Small intestine (tissue), 7 donors: ENCODE data around the gene RING1. TPM values are rescaled to one million over a fixed set of nuclear protein-coding genes. Genes with fewer than 3 reads are reported as not detected.

Experiments used
- DNase-seq, 2 donors: peaks; one replicate each; pipeline versions ENCODE4 v3.0.0 to v3.0.0-alpha.2; 2013
- FAIRE-seq: peaks from 2 replicates; lab custom pipeline; 2012; peaks lifted over from hg19 to GRCh38; lab: Jason Lieb, UNC
- H3K27ac ChIP-seq, 3 donors: one replicate each; pipeline ENCODE4 v1.5.1; 2013; ENCODE audit warnings: low read length in 2 of 3, mild to moderate bottlenecking in 2 of 3, control low read depth in 1 of 3, inconsistent platforms in 1 of 3, low read depth in 1 of 3, moderate library complexity in 1 of 3
- H3K27me3 ChIP-seq, 3 donors: one replicate each; pipeline ENCODE4 v1.6.1; 2013; ENCODE audit warnings: low read length in 3 of 3, inconsistent platforms in 1 of 3; ENCODE audit not compliant: control insufficient read depth in 3 of 3, insufficient read depth in 3 of 3
- H3K36me3 ChIP-seq, 3 donors: one replicate each; pipeline ENCODE4 v1.6.1; 2013; ENCODE audit warnings: low read length in 3 of 3, inconsistent platforms in 1 of 3, low read depth in 1 of 3, mild to moderate bottlenecking in 1 of 3, moderate library complexity in 1 of 3; ENCODE audit not compliant: control insufficient read depth in 3 of 3, insufficient read depth in 2 of 3
- H3K4me1 ChIP-seq, 3 donors: one replicate each; pipeline ENCODE4 v1.6.1; 2013; ENCODE audit warnings: low read length in 2 of 3, inconsistent platforms in 1 of 3, low read depth in 1 of 3, mild to moderate bottlenecking in 1 of 3, moderate library complexity in 1 of 3; ENCODE audit not compliant: control insufficient read depth in 3 of 3, insufficient read depth in 2 of 3
- H3K4me3 ChIP-seq, 3 donors: one replicate each; pipeline ENCODE4 v1.5.1; 2013; ENCODE audit warnings: low read length in 3 of 3, control low read depth in 1 of 3, inconsistent platforms in 1 of 3, low read depth in 1 of 3, mild to moderate bottlenecking in 1 of 3, moderate library complexity in 1 of 3
- H3K9me3 ChIP-seq, 2 donors: one replicate each; pipeline ENCODE4 v1.6.1; 2013; ENCODE audit warnings: low read depth in 1 of 2, low read length in 1 of 2; ENCODE audit not compliant: control insufficient read depth in 2 of 2, insufficient read depth in 1 of 2
- WGBS, 3 donors: extraction: QIAGEN DNeasy Blood & Tissue Kit; methylation state at CpG; one replicate each; pipeline ENCODE4 v1.1.7; 2013; 5-methylcytosine and 5-hydroxymethylcytosine counted together
- polyA plus RNA-seq, 4 donors: library from polyadenylated mRNA; stranded (reverse) in 3 of 4; unstranded in 1 of 4; fragments of 200-250 nt in 3 of 4; fragments of 120-200 nt in 1 of 4; gene quantifications; one replicate each; pipeline versions ENCODE4 v1.2.1 to v1.2.3, GENCODE V29; 2013
- donor health status: healthy with polysubstance abuse.
- donor health status: control.
- donor health status: control.
- donor health status: Bipolar disorder and iron deficiency.
- donor health status: healthy.

Gene RING1
- polyA plus RNA-seq, 4 donors: 30.4 to 46.7 (median 41.8) TPM

DNA sequence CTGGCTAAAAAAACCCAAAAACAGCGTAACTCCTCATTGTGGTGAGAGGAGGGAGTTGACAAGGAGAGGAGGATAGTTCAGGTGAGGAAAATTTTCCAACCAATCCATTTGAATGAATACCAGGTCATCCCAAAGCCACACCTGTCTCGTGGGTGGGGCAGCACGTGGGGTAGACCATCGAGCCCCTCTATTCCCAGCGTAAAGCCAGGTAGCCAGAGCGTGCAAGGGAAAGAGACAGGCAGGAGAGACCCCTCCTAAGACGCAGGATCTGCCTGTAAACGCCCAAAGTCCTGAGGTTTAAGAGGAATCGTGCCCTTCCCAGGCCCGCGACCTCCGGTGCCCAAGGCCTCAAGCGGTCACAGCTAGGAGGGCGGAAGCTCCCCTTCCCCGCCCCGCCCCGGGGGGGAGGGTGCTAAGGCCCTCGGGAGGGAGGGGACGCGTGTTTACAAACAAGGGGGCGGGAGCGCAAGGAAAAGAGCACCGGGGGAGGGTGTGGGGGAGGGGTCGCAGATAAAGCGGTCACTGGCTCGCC lies 8.5 kb upstream of the RING1 start:
- FAIRE-seq: no peak
- DNase-seq: peak in 1 of 2 donors; percentile 80
- Histone ChIP-seq H3K27me3 (no peaks in the 10 kb centered on the region), H3K9me3 (no peaks in the 10 kb centered on the region), H3K4me3 (peak overlapping the region; percentile 79 to 96 (median 85)), H3K4me1 (peaks cover 9 to 26% (median 9%) of the 10 kb centered on the region in 3 donors), H3K36me3 (peaks cover 17 to 53% (median 21%) of the 10 kb centered on the region in 3 donors), H3K27ac (peak overlapping the region; percentile 92 to 99 (median 98))
- 0 to 2% (median 1%) methylated on average over 19 to 26 of the region's 26 CpGs for WGBS, 3 donors

DNA sequence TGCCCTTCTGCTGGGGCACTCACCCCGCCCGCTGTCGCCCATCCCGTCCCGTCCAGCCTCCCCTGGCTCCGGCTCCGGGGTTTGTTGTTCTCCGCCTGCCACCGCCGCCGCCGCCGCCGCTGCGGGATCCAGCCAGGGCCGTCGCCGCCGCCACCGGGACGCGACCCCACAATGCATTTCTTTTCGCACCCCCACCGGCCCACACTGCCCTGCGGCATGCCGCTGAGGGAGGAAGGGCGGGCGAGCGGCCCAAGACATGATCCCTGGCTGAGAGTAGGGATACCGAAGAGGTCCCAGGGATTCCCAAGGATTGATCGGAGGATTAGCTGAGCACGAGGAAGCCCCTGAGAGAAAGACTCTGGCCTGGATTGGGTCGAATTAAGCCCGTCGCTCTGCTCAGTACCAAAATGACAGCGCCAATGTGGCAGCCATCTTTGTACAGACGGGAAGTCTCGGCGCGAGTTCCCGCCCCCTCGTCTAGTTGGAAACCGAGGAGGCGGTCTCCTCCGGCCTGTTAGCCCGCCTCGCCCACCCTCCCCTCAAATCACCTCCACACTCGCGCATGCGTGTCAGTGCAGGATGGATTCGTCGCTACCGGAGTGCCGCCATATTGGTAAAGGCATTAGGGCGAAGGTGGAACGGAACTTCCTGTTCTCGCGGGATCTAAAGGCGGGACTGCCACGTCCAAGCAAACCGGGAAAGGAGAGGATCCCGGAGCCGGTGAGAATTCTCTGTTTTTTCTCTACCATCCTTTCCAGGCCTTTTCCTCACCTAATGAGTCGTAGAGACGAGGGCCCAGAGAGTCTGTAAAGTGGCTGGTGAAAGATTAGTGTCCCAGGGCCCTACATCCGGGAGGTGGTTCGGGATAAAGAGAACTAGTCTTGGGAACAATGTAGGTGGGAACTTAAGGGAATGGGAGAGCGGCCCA lies 7.8 kb upstream of the RING1 start, which contains the start of the genes RXRB and SLC39A7:
TSS of gene RXRB (minus strand) at position 447 of the 928 bp plus-strand sequence. CDS start at position 258, 189 bp downstream.
TSS of gene SLC39A7 (plus strand) at position 649 of the 928 bp plus-strand sequence. CDS start 379 bp downstream, outside the sequence.
- DNase-seq (peak; percentile 99 to 100), FAIRE-seq (no peak)
- Histone ChIP-seq H3K4me3 (peak within 1 kb of the TSS; percentile 79 to 96 (median 85)), H3K9me3 (no peaks in the 10 kb centered on the region), H3K27me3 (no peaks in the 10 kb centered on the region), H3K27ac (peak within 1 kb of the TSS; percentile 92 to 99 (median 98)), H3K4me1 (peaks cover 9 to 31% (median 12%) of the 10 kb centered on the region in 3 donors), H3K36me3 (peaks cover 10 to 46% (median 20%) of the 10 kb centered on the region in 3 donors)
- 0% methylated on average over 64 to 68 of the region's 68 CpGs for WGBS, 3 donors

DNA sequence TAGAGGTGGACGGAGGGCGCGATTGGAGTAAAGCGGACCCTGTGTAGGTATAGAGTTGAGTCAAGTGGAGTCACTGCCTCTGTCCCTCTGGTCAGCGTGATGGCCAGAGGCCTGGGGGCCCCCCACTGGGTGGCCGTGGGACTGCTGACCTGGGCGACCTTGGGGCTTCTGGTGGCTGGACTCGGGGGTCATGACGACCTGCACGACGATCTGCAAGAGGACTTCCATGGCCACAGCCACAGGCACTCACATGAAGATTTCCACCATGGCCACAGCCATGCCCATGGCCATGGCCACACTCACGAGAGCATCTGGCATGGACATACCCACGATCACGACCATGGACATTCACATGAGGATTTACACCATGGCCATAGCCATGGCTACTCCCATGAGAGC lies 7.2 kb upstream of the RING1 start:
- peak overlapping the region; percentile 79 to 96 (median 85) for H3K4me3 ChIP-seq
- DNase-seq (no peak), FAIRE-seq (no peak)
- peak overlapping the region; percentile 92 to 99 (median 98) for H3K27ac ChIP-seq
- H3K9me3 ChIP-seq: no peaks in the 10 kb centered on the region
- H3K36me3 ChIP-seq: peaks cover 8 to 39% (median 17%) of the 10 kb centered on the region in 3 donors
- H3K4me1 ChIP-seq: peaks cover 9 to 35% (median 12%) of the 10 kb centered on the region in 3 donors
- H3K27me3 ChIP-seq: no peaks in the 10 kb centered on the region
- WGBS, 3 donors: 1 to 2% (median 2%) methylated on average over 14 of the region's 14 CpGs

DNA sequence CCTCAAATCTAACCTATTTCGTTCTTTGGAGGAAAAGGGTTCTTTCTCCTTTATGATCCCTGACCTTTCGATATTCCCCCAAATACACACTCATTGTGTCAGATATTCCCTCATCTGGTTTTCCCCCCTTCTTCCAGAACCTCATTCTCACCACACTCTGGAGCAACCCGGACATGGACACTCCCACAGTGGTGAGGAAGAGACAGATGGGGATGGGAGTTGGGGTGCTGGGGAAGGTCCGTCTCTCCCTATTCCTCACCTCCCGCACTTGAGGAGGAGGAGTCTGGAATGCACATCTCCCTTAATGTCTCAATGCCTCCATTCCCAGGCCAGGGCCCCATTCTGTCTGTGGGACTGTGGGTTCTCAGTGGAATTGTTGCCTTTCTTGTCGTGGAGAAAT lies 6.4 kb upstream of the RING1 start:
- peak overlapping the region in 2 of 3 donors; percentile 85 to 96 for H3K4me3 ChIP-seq
- no peaks in the 10 kb centered on the region for H3K27me3 ChIP-seq
- 66 to 83% (median 76%) methylated on average over 6 of the region's 6 CpGs for WGBS, 3 donors
- no peak for FAIRE-seq
- DNase-seq: no peak
- no peaks in the 10 kb centered on the region for H3K9me3 ChIP-seq
- no peak overlapping the region for H3K27ac ChIP-seq
- peaks cover 5 to 34% (median 12%) of the 10 kb centered on the region in 3 donors for H3K36me3 ChIP-seq
- peaks cover 9 to 40% (median 12%) of the 10 kb centered on the region in 3 donors for H3K4me1 ChIP-seq

DNA sequence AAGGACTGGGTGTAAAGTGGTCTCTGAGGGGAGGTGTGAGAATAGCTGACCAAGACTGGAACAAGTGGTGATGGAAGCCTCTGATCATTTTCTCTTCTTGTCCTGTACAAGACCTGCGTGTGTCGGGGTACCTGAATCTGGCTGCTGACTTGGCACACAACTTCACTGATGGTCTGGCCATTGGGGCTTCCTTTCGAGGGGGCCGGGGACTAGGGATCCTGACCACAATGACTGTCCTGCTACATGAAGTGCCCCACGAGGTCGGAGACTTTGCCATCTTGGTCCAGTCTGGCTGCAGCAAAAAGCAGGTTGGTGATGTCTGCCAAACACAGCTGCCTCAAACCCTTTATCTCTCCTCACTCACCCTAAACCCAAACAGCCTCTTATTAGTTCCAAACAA lies 5.5 kb upstream of the RING1 start:
- Histone ChIP-seq H3K9me3 (no peaks in the 10 kb centered on the region), H3K4me3 (no peak overlapping the region), H3K4me1 (peaks cover 9 to 46% (median 16%) of the 10 kb centered on the region in 3 donors), H3K27ac (no peak overlapping the region), H3K27me3 (no peaks in the 10 kb centered on the region), H3K36me3 (peaks cover 5 to 28% (median 12%) of the 10 kb centered on the region in 3 donors)
- DNase-seq (no peak), FAIRE-seq (no peak)
- 87 to 92% (median 91%) methylated on average over 5 to 6 of the region's 6 CpGs for WGBS, 3 donors

DNA sequence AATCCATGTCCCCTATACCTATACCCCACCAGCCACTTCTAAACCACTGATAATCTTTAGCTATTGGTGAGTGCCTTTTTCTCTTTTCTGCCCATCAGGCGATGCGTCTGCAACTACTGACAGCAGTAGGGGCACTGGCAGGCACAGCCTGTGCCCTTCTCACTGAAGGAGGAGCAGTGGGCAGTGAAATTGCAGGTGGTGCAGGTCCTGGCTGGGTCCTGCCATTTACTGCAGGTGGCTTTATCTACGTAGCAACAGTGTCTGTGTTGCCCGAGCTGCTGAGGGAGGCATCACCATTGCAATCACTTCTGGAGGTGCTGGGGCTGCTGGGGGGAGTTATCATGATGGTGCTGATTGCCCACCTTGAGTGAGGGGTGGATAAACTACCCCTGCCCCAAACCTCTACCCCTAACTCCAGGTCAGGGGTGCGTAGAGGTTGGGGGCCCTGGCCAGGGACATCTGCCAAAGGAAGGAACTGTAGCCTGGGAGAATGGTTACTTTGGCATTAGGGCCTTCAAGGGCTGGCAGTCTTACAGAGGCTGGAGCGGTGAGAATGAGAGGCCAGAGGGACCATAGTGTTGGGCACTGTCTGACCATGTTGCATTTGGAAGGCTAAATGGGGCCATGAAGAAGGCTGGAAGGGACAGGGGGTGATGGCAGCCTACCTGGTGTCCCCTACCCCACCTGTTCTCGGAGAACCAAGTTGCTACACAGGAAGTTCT lies 4.7 kb upstream of the RING1 start:
- Histone ChIP-seq H3K9me3 (no peaks in the 10 kb centered on the region), H3K4me1 (peaks cover 9 to 40% (median 16%) of the 10 kb centered on the region in 3 donors), H3K36me3 (peaks cover 5 to 24% (median 12%) of the 10 kb centered on the region in 3 donors), H3K27ac (peak overlapping the region in 2 of 3 donors; percentile 2 to 37), H3K4me3 (peak overlapping the region in 1 of 3 donors; percentile 68), H3K27me3 (no peaks in the 10 kb centered on the region)
- no peak for FAIRE-seq
- 85 to 86% (median 86%) methylated on average over 7 of the region's 7 CpGs for WGBS, 3 donors
- DNase-seq: no peak

DNA sequence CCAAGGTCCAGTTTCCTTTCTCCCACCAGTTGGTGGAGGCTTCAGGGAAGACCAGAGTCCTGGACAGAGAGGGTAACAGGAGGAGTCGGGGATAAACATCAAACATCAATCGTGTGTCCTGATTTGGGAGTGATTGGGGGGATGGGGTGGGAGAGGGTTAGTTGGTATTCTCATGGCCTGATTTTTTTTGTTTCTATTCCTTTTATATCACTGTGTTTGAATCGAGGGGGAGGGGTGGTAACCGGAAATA lies 4.2 kb upstream of the RING1 start:
- Histone ChIP-seq H3K4me1 (peaks cover 9 to 39% (median 13%) of the 10 kb centered on the region in 3 donors), H3K27me3 (no peaks in the 10 kb centered on the region), H3K27ac (peak overlapping the region in 2 of 3 donors; percentile 2 to 37), H3K36me3 (peaks cover 5 to 24% (median 12%) of the 10 kb centered on the region in 3 donors), H3K4me3 (peak overlapping the region in 2 of 3 donors; percentile 63 to 68), H3K9me3 (no peaks in the 10 kb centered on the region)
- WGBS, 3 donors: 3% methylated on average over 4 of the region's 4 CpGs
- FAIRE-seq (no peak), DNase-seq (no peak)
